Activated B cell treated with CpG ODN at 0.5 μM for 24 hours (primary cell): Measurements from ENCODE around the gene TMPRSS13. TPM values are rescaled to one million over a fixed set of nuclear protein-coding genes. Genes with fewer than 3 reads are reported as not detected.

ENCODE experiments used
- ATAC-seq: fragments of 200-7000 bp; cut with Tn5 transposase; one replicate; pipeline ENCODE4 v1.10.0; 2021; ENCODE audit warnings: low read depth, mild to moderate bottlenecking, moderate library complexity
- CTCF ChIA-PET: fragments of 350-600 bp; sonication (Branson Sonifier 250); formaldehyde crosslinking; loops from one replicate; lab custom pipeline; 2021; ENCODE audit warnings: antibody characterized with exemption; lab: Charles Lee
- POLR2A ChIA-PET: fragments of 350-600 bp; sonication (Branson Sonifier 250); formaldehyde crosslinking; loops from one replicate; lab custom pipeline; 2021; ENCODE audit warnings: antibody characterized with exemption; lab: Charles Lee
- DNase-seq: peaks from one replicate; pipeline ENCODE4 v3.0.0; 2022
- H3K27ac Mint-ChIP-seq: one replicate; pipeline ENCODE4 v1.8.0; 2020; ENCODE audit warnings: mixed read lengths
- H3K27me3 Mint-ChIP-seq: one replicate; pipeline ENCODE4 v1.8.0; 2021; ENCODE audit warnings: mixed read lengths
- H3K36me3 Mint-ChIP-seq: one replicate; pipeline ENCODE4 v1.8.0; 2021; ENCODE audit warnings: low read depth, mixed read lengths
- H3K4me1 Mint-ChIP-seq: one replicate; pipeline ENCODE4 v1.8.0; 2021; ENCODE audit warnings: mixed read lengths
- H3K4me3 Mint-ChIP-seq: one replicate; pipeline ENCODE4 v1.8.0; 2020; ENCODE audit warnings: mild to moderate bottlenecking, mixed read lengths
- H3K9me3 Mint-ChIP-seq: one replicate; pipeline ENCODE4 v1.8.0; 2020; ENCODE audit warnings: mixed read lengths
- CTCF ChIP-seq: fragments of 200-600 bp; IDR thresholded peaks from one replicate; pipeline ENCODE4 v1.8.0; 2022; ENCODE audit warnings: antibody characterized with exemption, mild to moderate bottlenecking
- intact Hi-C: fragments of 100-400 bp; cut with micrococcal nuclease; formaldehyde crosslinking; loops from one replicate; pipeline ENCODE4 v1.15.1; 2024
- total RNA-seq: library from RNA; stranded (reverse); gene quantifications from 2 replicates; pipeline ENCODE4 v1.2.3, GENCODE V29; 2022

TMPRSS13 gene
- total RNA-seq, 1 donor from 2014 or later, result 3.7 TPM

- H3K27me3 Mint-ChIP-seq, result peaks cover 5% of the 10 kb centered on the region
- ChIA-PET POLR2A (no interaction called here), CTCF (interaction anchor here (1.2 kb wide), 1 partner anchor 35 kb away, joined by 3 read pairs; no protein-coding TSS in a partner anchor)
- no peak overlapping the region for H3K4me3 Mint-ChIP-seq
- no peak for TF ChIP-seq CTCF
- DNase-seq, result no peak
- H3K36me3 Mint-ChIP-seq, result no peaks in the 10 kb centered on the region
- H3K27ac Mint-ChIP-seq, result no peak overlapping the region
- peaks cover 10% of the 10 kb centered on the region for H3K4me1 Mint-ChIP-seq
- H3K9me3 Mint-ChIP-seq, result no peaks in the 10 kb centered on the region
- intact Hi-C loops, result no loop called here
- ATAC-seq, result no peak
Measured at GRCh38 chr11:117910941-117911655, 18.1 kb downstream of the TMPRSS13 start.

GRCh38 chr11:117910525-117910924 is 18.7 kb downstream of the TMPRSS13 start:
- no peaks in the 10 kb centered on the region for H3K9me3 Mint-ChIP-seq
- ChIA-PET POLR2A (no interaction called here), CTCF (no interaction called here)
- TF ChIP-seq CTCF, result no peak
- H3K27ac Mint-ChIP-seq, result no peak overlapping the region
- H3K4me3 Mint-ChIP-seq, result no peak overlapping the region
- intact Hi-C loops, result no loop called here
- no peak for DNase-seq
- H3K27me3 Mint-ChIP-seq, result peaks cover 5% of the 10 kb centered on the region
- H3K4me1 Mint-ChIP-seq, result peaks cover 10% of the 10 kb centered on the region
- ATAC-seq, result no peak
- H3K36me3 Mint-ChIP-seq, result no peaks in the 10 kb centered on the region

- no peak for DNase-seq
- no peak for ATAC-seq
- Mint-ChIP-seq H3K36me3 (no peaks in the 10 kb centered on the region), H3K27ac (no peak overlapping the region), H3K9me3 (no peaks in the 10 kb centered on the region), H3K27me3 (peaks cover 5% of the 10 kb centered on the region), H3K4me1 (peaks cover 10% of the 10 kb centered on the region), H3K4me3 (no peak overlapping the region)
- CTCF ChIA-PET, result no interaction called here
- TF ChIP-seq CTCF, result no peak
- POLR2A ChIA-PET, result no interaction called here
- intact Hi-C loops, result no loop called here
Measured at GRCh38 chr11:117909611-117910382, 19.4 kb downstream of the TMPRSS13 start.

GRCh38 chr11:117908959-117909610 is 20.1 kb downstream of the TMPRSS13 start:
- Mint-ChIP-seq H3K27me3 (peaks cover 5% of the 10 kb centered on the region), H3K9me3 (no peaks in the 10 kb centered on the region), H3K27ac (no peak overlapping the region), H3K36me3 (no peaks in the 10 kb centered on the region), H3K4me1 (peaks cover 10% of the 10 kb centered on the region), H3K4me3 (no peak overlapping the region)
- ChIA-PET CTCF (interaction anchor here (0.6 kb wide), 1 partner anchor 144 kb away, joined by 3 read pairs; no protein-coding TSS in a partner anchor), POLR2A (no interaction called here)
- no peak for TF ChIP-seq CTCF
- DNase-seq (no peak), ATAC-seq (no peak)
- intact Hi-C loops, result no loop called here
